HG02884 (cell line): ENCODE results near the gene FOXN3.

Experiments
- ATAC-seq: cut with Tn5 transposase; IDR thresholded peaks from one replicate; pipeline ENCODE4 v1.9.1; 2021; ENCODE audit warnings: mild to moderate bottlenecking, moderate library complexity; ENCODE audit not compliant: unreplicated experiment

Gene FOXN3

GRCh38 chr14:89432226-89432625 is 15.2 kb upstream of the FOXN3 start:
- ATAC-seq = no peak

- ATAC-seq = peak; percentile 87
Measured at GRCh38 chr14:89430391-89431236, 13.6 kb upstream of the FOXN3 start.

DNA sequence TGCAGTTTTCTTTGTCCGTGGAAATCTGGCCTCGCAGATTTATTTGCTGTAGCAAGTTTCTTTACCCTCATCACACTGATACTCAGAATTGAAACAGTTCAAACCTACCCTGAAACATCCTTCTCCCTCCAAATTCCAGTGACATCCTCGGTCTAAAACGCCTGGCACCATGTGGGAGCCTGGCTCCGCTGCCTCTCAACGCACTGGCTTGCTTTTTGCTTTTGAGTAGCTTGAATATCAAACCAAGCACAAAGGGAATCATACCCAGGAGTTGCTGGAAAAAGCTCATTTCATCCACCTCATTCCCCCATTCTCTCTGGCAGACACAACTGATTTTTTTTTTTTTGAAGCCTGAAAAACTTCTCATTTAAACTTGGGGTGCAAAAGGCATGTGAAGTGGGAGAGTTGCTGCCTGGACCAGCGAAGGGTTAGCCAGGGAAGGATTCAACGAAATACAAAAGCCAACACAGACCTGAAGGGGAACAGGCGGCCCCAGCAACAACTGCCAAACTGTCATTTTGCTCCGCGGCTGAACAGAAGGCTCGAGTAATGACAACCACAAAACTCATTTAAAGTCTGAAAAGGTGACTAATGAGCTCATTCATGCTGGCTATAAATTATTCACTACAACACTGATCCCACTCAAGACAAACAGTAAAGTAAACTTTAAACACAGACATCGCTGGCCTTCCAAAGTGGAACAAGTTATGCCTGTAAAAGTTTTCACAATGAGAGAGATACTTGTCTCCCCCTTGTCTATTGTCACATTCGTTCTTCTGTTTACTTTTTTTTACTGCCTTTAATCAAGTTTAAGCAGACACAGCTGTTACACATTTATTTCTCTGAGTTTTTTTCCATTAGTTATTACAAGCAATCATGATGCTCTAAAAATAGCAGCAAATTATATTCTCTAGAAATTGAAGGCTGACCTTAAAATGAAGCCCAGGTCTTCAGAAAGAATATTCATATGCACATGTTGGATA is 12.5 kb upstream of the FOXN3 start:
- ATAC-seq = no peak

GRCh38 chr14:89428546-89429198 is 11.6 kb upstream of the FOXN3 start:
- ATAC-seq = no peak

DNA sequence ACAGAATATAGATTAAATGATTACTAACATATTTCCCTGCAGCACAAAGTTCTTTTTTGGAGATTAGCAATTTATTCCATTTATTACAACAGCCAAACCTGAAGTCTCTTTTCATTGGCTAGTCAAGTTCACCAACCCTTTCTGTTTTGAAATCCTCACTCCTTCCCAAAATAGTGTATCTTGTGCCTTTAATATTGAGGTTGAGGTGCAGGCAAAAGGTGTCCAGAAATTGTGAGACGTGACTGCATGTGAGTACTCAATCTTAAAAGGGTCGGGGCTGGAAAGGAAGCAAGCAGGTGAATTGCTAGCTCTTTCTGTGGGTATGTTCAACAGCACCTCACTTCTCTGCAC is 11.1 kb upstream of the FOXN3 start:
- ATAC-seq = no peak

DNA sequence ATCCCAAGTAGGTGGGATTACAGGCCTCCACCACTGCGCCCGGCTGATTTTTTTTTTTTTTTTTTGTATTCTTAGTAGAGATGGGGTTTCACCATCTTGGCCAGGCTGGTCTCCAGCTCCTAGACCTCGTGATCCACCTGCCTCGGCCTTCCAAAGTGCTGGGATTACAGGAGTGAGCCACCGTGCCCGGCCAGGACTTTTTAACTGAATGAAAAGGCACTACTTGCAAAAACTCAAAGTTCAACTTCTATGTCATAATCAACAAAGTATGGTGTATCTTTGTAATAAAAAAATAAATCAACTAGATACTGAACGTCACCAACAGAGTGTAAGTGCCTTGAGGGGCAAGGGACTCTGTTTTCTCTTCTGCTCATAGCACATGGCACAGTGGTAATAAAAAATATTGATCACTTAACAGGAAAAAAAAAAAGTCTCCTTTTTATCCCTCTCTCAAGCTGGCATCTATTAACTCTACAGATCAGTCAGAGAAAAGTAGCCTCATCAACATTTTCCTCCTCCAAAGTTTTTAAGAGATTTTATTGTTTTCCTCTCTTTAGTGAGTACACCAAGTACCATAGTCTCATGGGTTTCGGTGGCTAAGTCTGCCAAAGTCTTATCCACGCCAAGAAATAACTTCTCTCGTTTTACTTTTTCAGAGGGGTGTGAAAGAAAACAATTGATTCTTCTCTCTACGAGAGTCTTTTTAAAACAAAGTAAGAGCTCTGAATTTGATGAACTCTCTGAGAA is 10.6 kb upstream of the FOXN3 start:
- no peak for ATAC-seq

- peak; percentile 37 for ATAC-seq
Measured at GRCh38 chr14:89425931-89426330, 8.9 kb upstream of the FOXN3 start.

- no peak for ATAC-seq
Measured at GRCh38 chr14:89424241-89424640, 7.2 kb upstream of the FOXN3 start.

DNA sequence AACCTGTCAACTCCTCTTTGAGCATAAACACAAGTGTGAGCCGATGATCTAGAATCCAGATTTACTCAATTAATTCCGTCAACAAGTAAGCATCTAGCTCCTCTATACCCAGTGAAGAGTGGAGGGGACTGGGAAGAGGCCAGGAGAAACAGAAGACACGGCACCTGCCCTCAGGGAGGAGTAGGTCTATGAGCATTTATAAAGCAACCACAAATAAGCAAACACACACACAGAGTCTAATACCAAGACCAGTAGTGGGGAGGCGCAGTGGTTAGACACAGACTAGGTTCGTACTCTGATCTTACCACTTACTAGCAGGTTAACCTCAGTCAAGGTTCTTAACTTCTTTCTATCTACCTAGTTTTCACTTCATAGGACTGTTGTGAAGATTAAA is 5.9 kb upstream of the FOXN3 start:
- no peak for ATAC-seq

GRCh38 chr14:89422181-89422951 is 5.3 kb upstream of the FOXN3 start:
- no peak for ATAC-seq

DNA sequence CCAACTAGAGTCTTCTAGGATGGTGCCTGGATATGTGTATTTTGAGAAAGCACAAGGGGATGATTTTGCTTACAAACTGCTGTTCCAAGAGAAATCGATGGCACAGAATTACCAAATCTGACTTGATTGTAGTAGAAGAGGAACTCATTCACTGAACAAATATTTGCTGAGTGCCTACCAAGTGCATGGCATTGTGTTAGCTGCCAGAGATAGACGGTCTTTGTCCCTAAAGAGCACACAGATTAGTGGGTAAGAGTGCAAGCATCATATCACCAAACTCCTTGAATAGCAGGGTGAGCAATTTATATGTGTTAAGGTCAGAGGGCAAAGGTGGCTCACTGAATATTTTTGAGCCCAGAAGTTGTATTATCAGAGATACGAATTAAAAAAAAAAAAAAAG is 3.5 kb upstream of the FOXN3 start:
- no peak for ATAC-seq

- no peak for ATAC-seq
Measured at GRCh38 chr14:89419973-89420482, 3.0 kb upstream of the FOXN3 start.

DNA sequence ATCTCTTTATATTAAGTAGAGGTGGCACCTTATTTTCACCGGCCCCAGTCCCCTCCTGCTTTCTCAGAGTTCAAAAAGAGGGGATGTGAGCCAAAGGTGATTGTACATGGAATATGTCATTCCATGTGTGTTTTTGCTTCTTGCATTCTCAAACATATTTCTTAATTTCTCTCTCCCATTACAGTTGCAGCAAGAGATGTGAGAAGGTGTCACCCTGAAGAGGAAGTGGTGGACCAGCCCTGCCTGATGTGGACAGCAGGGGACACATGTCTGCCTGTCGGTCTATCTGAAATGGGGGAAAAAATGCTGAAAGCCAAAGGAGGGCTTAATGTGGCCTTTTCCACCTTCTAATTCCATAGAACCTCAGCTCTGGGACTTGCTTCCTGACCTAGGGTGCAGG is 1.9 kb upstream of the FOXN3 start:
- no peak for ATAC-seq

- ATAC-seq = no peak
Measured at GRCh38 chr14:89418452-89418851, 1.4 kb upstream of the FOXN3 start.

DNA sequence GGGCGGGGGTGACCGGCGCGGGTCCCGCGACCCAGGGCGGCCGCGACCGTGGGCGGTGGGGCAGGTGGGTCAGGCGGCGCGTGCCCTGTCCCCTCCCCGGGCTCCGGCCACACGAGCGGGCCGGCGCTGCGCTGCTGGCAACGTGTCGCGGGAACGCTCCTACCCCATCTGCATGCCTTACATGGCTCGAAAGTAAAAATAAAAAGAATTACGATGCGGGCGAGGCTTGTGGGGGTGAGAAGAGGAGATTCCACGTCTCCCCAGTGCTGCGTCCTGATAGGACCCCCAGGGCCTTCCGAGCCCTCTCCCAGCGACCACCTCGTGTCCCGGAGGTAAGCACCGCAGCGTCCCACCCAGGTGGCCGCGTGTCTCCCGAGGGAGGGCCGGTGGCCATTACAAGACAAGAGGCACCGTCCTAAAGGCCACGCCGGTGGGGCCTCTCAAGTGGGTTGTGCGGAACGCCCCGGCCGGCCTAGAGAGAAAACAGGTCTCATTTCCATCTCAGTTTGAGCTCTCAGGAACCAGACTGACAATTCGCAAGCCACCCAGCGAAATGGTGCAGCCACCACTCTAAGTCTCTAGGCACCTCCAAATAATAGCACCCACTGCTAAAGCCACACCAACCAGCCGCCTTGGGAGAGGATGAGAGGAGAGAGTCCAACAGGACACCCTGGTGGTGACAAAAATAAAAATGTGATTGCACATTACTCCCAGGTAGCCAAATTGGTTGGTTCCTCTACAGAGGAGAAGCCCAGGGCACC is 612 bp upstream of the FOXN3 start:
- ATAC-seq = peak; percentile 46

DNA sequence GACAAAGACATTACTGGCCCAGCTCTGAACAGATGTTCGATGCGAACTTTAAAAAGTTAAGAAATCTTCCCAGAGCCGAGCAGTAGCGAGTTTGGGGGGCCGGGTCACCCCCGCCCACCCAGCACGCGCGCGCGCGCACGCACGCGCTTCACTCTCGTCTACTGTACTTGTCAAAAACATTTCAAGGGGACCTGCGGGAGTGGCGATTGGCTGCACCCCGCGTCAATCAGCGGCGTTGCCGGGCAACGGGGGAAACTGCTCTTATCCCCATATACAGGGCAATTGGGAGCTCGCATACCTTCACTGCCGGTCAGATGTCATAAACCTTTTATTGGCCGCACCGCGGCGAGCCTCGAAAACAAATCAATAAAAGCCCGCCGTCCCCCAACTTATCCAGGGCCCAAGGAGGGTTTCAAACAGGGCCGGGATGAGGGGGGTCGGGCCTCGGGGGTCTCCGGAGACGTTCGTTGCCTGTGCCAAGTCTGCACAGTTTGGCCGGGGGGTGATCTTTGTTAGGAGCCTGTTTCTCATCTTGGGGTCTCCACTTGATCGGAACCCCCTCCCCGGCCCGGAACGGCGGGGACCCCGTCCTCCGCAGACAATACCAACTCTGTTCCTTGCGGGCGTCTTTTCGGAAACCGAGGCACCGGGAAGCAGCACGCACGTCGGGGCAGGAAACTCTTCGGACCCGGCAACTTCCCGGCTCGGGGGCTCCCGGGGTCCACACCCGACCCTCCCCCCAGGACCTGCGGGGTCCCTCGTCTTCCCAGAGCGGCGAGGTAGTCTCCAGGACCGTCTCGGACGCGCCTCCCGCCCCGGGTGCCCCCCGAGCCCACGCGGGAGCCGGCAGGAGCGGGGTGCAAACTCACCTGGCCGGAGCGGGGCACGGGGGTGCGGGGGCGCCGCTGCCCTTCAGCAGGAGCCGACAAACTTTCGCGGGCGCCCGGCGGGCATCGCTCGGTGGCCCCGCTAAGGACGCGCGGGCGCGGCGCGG is 734 bp downstream of the FOXN3 start:
- ATAC-seq = peak; percentile 82

- no peak for ATAC-seq
Measured at GRCh38 chr14:89415159-89415558, 1.9 kb downstream of the FOXN3 start.

DNA sequence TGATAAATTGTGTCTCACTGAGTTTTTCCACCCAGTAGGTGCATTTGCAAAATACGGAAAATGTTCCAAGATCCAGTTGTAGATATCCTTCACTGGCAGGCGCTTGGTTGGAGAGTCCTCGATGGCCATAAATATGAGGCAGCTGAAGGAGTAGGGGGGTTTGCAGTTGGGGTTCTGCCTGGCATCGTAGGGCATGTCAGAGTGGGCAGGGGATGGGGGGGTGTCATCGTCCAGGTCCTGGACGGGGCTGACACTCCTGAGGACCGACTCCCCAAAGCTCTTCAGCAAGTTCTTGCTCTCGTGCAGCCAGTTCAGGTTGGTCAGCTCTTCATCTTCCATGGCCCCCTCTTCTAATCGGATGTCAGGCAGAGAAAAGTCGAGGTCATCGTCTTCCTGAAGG is 5.1 kb downstream of the FOXN3 start:
- ATAC-seq = no peak
